A673 (cell line): ENCODE measurements around the gene SRSF2.

Experiments
- EZH2 ChIP-seq: fragments of 200-600 bp; sonication (generic); IDR thresholded peaks from 2 replicates; pipeline ENCODE4 v1.6.1; 2017; ENCODE audit warnings: borderline replicate concordance, low read depth, mild to moderate bottlenecking, mixed read lengths, antibody characterized with exemption, low read length; ENCODE audit not compliant: poor library complexity, severe bottlenecking
- TF ChIP-seq, protein P1 (sequence below): fragments of 300-800, 200-600 bp; sonication (generic); conservative IDR thresholded peaks from 2 replicates; pipeline ENCODE4 v1.5.1; 2017; ENCODE audit warnings: low read depth, mild to moderate bottlenecking, antibody characterized with exemption, low read length, moderate library complexity, mixed read lengths

DNA sequence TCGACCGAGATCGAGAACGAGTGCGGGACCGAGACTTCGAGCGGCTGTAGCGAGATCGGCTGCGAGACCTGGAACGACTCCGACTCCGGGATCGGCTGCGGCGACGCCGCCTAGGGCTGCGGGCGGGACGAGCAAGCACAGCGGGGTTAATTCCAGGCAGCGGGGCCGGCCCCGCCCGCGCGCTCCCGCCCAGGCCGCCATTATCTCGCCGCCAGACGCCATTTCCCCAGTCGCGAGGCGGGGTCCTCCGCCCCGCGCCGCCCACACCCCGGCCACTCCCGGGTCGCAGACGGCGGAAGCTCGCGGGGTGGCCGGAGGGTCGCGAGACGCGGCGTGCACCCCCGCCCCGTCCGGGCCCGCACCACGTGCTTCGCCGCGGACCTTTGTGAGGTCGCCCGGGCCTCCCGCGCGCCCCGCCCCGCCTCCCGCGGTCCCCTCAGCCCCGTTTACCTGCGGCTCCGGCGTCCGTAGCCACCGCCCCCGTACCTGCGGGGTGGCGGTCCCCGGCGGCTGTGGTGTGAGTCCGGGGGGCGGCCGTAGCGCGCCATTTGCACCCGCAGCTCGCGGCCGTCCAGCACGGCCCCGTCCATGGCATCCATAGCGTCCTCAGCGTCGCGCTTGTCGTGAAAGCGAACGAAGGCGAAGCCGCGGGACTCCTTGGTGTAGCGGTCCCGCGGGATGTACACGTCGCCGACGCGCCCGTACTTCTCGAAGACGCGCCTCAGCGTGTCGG lies 616 bp downstream of the SRSF2 start:
- TF ChIP-seq, protein P1, sequence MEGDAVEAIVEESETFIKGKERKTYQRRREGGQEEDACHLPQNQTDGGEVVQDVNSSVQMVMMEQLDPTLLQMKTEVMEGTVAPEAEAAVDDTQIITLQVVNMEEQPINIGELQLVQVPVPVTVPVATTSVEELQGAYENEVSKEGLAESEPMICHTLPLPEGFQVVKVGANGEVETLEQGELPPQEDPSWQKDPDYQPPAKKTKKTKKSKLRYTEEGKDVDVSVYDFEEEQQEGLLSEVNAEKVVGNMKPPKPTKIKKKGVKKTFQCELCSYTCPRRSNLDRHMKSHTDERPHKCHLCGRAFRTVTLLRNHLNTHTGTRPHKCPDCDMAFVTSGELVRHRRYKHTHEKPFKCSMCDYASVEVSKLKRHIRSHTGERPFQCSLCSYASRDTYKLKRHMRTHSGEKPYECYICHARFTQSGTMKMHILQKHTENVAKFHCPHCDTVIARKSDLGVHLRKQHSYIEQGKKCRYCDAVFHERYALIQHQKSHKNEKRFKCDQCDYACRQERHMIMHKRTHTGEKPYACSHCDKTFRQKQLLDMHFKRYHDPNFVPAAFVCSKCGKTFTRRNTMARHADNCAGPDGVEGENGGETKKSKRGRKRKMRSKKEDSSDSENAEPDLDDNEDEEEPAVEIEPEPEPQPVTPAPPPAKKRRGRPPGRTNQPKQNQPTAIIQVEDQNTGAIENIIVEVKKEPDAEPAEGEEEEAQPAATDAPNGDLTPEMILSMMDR = no peak
- TF ChIP-seq EZH2 = no peak
